HepG2 (cell line): ENCODE measurements around the gene PXDC1. TPM values are rescaled to one million over a fixed set of nuclear protein-coding genes. Genes with fewer than 3 reads are reported as not detected.
A peak's percentile ranks its signal among the peaks of the same experiment; 100 is the strongest.

Experiments
- AKAP8 ChIP-seq: sonication (generic); formaldehyde crosslinking; IDR thresholded peaks from 2 replicates; pipeline ENCODE4 v1.5.1; 2020; ENCODE audit warnings: mild to moderate bottlenecking, missing genetic modification reagents
- ARID2 ChIP-seq: sonication (generic); formaldehyde crosslinking; IDR thresholded peaks from 2 replicates; pipeline ENCODE4 v1.8.1; 2022; ENCODE audit warnings: mild to moderate bottlenecking, missing genetic modification reagents, borderline replicate concordance
- FOXM1 ChIP-seq: sonication (generic); formaldehyde crosslinking; IDR thresholded peaks from 2 replicates; pipeline ENCODE4 v1.5.0; 2020; ENCODE audit warnings: missing genetic modification reagents
- GATAD2A ChIP-seq: IDR thresholded peaks from 2 replicates; pipeline ENCODE4 v1.6.1; 2016
- HCFC1 ChIP-seq: fragments of 150-350 bp; IDR thresholded peaks from 2 replicates; pipeline ENCODE4 v1.6.1; 2014; ENCODE audit warnings: low read depth, low read length
- IRX3 ChIP-seq: sonication (generic); formaldehyde crosslinking; IDR thresholded peaks from 2 replicates; pipeline ENCODE4 v1.8.1; 2023; ENCODE audit warnings: mild to moderate bottlenecking, low read depth, missing genetic modification reagents, borderline replicate concordance
- NCOA1 ChIP-seq: sonication (generic); formaldehyde crosslinking; IDR thresholded peaks from 2 replicates; pipeline ENCODE4 v1.9.0; 2021; ENCODE audit warnings: missing genetic modification reagents
- SCMH1 ChIP-seq: sonication (generic); formaldehyde crosslinking; IDR thresholded peaks from 2 replicates; pipeline ENCODE4 v1.9.0; 2021; ENCODE audit warnings: missing genetic modification reagents, mild to moderate bottlenecking, borderline replicate concordance
- SIN3B ChIP-seq: fragments of 150-350 bp; IDR thresholded peaks from 2 replicates; pipeline ENCODE4 v1.6.1; 2014; ENCODE audit warnings: low read length
- SRY ChIP-seq: sonication (generic); formaldehyde crosslinking; IDR thresholded peaks from 2 replicates; pipeline ENCODE4 v1.8.0; 2022; ENCODE audit warnings: mild to moderate bottlenecking, missing genetic modification reagents
- SUZ12 ChIP-seq: fragments of 150-350 bp; IDR thresholded peaks from 2 replicates; pipeline ENCODE4 v1.6.1; 2014; ENCODE audit warnings: low read depth, low read length
- ZMYM3 ChIP-seq: sonication (generic); formaldehyde crosslinking; IDR thresholded peaks from 2 replicates; pipeline ENCODE4 v1.5.1; 2020; ENCODE audit warnings: mild to moderate bottlenecking, missing genetic modification reagents
- ZNF207 ChIP-seq: fragments of 450-650 bp; IDR thresholded peaks from 2 replicates; pipeline ENCODE4 v1.6.1; 2016; ENCODE audit warnings: antibody characterized with exemption, borderline replicate concordance
- ZNF547 ChIP-seq: sonication (generic); formaldehyde crosslinking; IDR thresholded peaks from 2 replicates; pipeline ENCODE4 v1.5.1; 2020; ENCODE audit warnings: mild to moderate bottlenecking, missing genetic modification reagents
- ZNF616 ChIP-seq: sonication (generic); formaldehyde crosslinking; IDR thresholded peaks from 2 replicates; pipeline ENCODE4 v1.5.0; 2020; ENCODE audit warnings: low read depth, mild to moderate bottlenecking, missing genetic modification reagents
- polyA plus RNA-seq, 8 experiments: library from polyadenylated mRNA; depleted of rRNA in 3 of 8; stranded (reverse) in 7 of 8; unstranded in 1 of 8; fragments of >200 nt; fragmentation: Illumina TruSeq in 4 of 8; extraction: Trizol in 4 of 8; gene quantifications; 2 replicates each; pipeline versions ENCODE4 v1.2.1 to v1.2.3, GENCODE V29; 2011 to 2016; ENCODE audit warnings: low read depth in 4 of 8, missing spikeins in 1 of 8, mixed read lengths in 1 of 8; ENCODE audit not compliant: insufficient read depth in 1 of 8
- total RNA-seq, 5 experiments: library from RNA; depleted of rRNA; stranded (reverse); fragments of >200 nt; fragmentation: Illumina TruSeq; extraction: Trizol; gene quantifications; 2 replicates each; pipeline ENCODE4 v1.2.3, GENCODE V29; 2016; ENCODE audit warnings: low read depth in 1 of 5
- TF ChIP-seq, protein P1 (sequence below): sonication (generic); formaldehyde crosslinking; IDR thresholded peaks from 2 replicates; pipeline ENCODE4 v1.8.1; 2022; ENCODE audit warnings: low read depth, mild to moderate bottlenecking, missing genetic modification reagents
- TF ChIP-seq, protein P2 (sequence below): sonication (generic); formaldehyde crosslinking; IDR thresholded peaks from 2 replicates; pipeline ENCODE4 v1.4.0; 2020; ENCODE audit warnings: missing genetic modification reagents
- TF ChIP-seq, protein P3 (sequence below): sonication (generic); formaldehyde crosslinking; IDR thresholded peaks from 2 replicates; pipeline ENCODE4 v1.8.1; 2023; ENCODE audit warnings: mild to moderate bottlenecking, moderate library complexity, missing genetic modification reagents
- TF ChIP-seq, protein P4 (sequence below): sonication (generic); formaldehyde crosslinking; IDR thresholded peaks from 2 replicates; pipeline ENCODE4 v1.9.0; 2021; ENCODE audit warnings: missing genetic modification reagents, borderline replicate concordance
- TF ChIP-seq, protein P5 (sequence below): IDR thresholded peaks from 2 replicates; pipeline ENCODE4 v1.6.1; 2016; ENCODE audit warnings: missing compliant biosample characterization, missing genetic modification reagents, borderline replicate concordance

Gene PXDC1
- total and polyA plus RNA-seq, 2 of the 13 experiments (the other 11 are each of a cell fraction or from before 2014, with no cell fraction given): 32.4 to 34.7 TPM

DNA sequence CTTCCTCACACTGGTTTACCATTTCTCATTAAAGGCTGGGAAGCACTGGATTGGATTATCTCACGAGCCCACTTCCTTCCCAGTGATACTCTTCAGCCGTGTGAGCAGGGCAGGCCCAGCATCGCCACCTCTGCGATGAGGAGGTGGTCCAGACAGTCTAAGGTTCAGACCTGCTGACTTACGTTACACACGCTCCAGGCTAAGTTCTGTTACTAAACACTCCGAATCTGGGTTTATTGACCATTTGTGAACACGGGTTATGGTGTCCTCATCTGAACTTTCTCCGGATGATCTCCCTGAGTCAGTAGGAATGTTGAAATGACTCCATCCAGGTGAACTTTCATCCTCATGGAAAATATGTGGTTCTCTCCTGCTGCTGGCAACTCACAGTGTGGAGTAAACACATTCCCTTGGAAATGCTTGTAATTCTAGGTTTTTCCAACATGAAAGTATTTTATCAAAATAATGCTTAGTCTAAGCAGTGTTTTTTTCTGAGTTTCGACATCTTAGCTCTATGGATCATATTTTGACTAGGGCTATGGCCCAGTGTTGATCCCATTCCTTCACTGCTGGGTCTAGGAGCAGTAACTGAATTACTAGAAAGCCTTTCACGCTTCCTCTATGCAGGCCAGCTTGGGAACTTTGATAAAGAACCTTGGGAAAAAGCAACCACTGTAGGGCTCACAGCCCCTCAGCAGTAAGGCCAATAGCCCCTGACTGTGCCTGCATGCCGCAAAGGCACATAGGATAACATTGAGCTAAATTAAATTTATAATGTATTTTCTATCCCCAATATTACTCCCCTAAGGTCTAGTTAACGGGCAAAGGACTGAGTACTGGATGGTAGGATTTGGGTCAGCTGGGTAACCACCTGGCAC lies 37.7 kb upstream of the PXDC1 start (continued):
- TF ChIP-seq, protein P1, sequence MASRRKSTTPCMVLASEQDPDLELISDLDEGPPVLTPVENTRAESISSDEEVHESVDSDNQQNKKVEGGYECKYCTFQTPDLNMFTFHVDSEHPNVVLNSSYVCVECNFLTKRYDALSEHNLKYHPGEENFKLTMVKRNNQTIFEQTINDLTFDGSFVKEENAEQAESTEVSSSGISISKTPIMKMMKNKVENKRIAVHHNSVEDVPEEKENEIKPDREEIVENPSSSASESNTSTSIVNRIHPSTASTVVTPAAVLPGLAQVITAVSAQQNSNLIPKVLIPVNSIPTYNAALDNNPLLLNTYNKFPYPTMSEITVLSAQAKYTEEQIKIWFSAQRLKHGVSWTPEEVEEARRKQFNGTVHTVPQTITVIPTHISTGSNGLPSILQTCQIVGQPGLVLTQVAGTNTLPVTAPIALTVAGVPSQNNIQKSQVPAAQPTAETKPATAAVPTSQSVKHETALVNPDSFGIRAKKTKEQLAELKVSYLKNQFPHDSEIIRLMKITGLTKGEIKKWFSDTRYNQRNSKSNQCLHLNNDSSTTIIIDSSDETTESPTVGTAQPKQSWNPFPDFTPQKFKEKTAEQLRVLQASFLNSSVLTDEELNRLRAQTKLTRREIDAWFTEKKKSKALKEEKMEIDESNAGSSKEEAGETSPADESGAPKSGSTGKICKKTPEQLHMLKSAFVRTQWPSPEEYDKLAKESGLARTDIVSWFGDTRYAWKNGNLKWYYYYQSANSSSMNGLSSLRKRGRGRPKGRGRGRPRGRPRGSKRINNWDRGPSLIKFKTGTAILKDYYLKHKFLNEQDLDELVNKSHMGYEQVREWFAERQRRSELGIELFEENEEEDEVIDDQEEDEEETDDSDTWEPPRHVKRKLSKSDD (CRISPR knock-in tag): peak; percentile 53; the same call in 1 of the 2 replicates
- peak; percentile 85; the same call in 1 of the 2 replicates for TF ChIP-seq NCOA1
- no peak for TF ChIP-seq FOXM1
- TF ChIP-seq, protein P2, sequence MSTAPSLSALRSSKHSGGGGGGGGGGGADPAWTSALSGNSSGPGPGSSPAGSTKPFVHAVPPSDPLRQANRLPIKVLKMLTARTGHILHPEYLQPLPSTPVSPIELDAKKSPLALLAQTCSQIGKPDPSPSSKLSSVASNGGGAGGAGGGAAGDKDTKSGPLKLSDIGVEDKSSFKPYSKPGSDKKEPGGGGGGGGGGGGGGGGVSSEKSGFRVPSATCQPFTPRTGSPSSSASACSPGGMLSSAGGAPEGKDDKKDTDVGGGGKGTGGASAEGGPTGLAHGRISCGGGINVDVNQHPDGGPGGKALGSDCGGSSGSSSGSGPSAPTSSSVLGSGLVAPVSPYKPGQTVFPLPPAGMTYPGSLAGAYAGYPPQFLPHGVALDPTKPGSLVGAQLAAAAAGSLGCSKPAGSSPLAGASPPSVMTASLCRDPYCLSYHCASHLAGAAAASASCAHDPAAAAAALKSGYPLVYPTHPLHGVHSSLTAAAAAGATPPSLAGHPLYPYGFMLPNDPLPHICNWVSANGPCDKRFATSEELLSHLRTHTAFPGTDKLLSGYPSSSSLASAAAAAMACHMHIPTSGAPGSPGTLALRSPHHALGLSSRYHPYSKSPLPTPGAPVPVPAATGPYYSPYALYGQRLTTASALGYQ (CRISPR knock-in tag): no peak
- no peak for TF ChIP-seq SRY (CRISPR knock-in tag)
- no peak for TF ChIP-seq SCMH1
- TF ChIP-seq HCFC1: no peak
- TF ChIP-seq, protein P3, sequence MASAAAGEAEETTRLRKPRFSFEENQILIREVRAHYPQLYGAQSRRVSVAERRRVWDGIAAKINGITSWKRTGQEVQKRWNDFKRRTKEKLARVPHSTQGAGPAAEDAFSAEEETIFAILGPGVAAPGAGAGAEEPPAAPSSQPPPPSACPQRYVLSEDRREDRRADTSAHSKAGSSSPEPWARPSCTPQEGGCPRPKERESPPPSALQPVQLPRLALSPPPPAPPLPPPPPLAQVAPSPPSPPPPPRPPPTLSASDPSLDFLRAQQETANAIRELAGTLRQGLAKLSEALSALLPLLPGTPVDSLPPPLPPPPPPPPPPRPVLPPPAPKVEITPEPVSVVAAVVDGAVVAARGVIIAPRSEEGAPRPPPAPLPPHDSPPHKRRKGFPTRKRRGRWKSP (CRISPR knock-in tag): peak; percentile 77; the same call in 1 of the 2 replicates
- TF ChIP-seq SUZ12: 0 out of 2 replicates have a peak, but pooled peaks have one; percentile 6
- no peak; the same call in 1 of the 2 replicates for TF ChIP-seq SIN3B
- TF ChIP-seq, protein P4, sequence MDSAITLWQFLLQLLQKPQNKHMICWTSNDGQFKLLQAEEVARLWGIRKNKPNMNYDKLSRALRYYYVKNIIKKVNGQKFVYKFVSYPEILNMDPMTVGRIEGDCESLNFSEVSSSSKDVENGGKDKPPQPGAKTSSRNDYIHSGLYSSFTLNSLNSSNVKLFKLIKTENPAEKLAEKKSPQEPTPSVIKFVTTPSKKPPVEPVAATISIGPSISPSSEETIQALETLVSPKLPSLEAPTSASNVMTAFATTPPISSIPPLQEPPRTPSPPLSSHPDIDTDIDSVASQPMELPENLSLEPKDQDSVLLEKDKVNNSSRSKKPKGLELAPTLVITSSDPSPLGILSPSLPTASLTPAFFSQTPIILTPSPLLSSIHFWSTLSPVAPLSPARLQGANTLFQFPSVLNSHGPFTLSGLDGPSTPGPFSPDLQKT: no peak
- TF ChIP-seq IRX3: 0 out of 2 replicates have a peak, but pooled peaks have one; percentile 10
- TF ChIP-seq ARID2 (CRISPR knock-in tag): peak; percentile 40; the same call in 1 of the 2 replicates
- TF ChIP-seq, protein P5, sequence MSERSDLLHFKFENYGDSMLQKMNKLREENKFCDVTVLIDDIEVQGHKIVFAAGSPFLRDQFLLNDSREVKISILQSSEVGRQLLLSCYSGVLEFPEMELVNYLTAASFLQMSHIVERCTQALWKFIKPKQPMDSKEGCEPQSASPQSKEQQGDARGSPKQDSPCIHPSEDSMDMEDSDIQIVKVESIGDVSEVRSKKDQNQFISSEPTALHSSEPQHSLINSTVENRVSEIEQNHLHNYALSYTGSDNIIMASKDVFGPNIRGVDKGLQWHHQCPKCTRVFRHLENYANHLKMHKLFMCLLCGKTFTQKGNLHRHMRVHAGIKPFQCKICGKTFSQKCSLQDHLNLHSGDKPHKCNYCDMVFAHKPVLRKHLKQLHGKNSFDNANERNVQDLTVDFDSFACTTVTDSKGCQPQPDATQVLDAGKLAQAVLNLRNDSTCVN (CRISPR knock-in tag): peak; percentile 40; the same call in 1 of the 2 replicates
- TF ChIP-seq ZNF616 (CRISPR knock-in tag): no peak
- TF ChIP-seq AKAP8 (CRISPR knock-in tag): no peak
- TF ChIP-seq ZNF547 (CRISPR knock-in tag): peak; percentile 96
- TF ChIP-seq ZNF207: no peak
- TF ChIP-seq ZMYM3 (CRISPR knock-in tag): peak; percentile 70; the same call in 1 of the 2 replicates
- peak; percentile 99 for TF ChIP-seq GATAD2A (CRISPR knock-in tag)
